Activated CD4-positive, alpha-beta T cell treated with anti-CD3 and anti-CD28 coated beads for 1 hour (primary cell): ENCODE results near the gene RGS12.

ENCODE experiments used
- DNase-seq: peaks from one replicate; pipeline ENCODE4 v3.0.0-alpha.2; 2020

RGS12 gene

DNA sequence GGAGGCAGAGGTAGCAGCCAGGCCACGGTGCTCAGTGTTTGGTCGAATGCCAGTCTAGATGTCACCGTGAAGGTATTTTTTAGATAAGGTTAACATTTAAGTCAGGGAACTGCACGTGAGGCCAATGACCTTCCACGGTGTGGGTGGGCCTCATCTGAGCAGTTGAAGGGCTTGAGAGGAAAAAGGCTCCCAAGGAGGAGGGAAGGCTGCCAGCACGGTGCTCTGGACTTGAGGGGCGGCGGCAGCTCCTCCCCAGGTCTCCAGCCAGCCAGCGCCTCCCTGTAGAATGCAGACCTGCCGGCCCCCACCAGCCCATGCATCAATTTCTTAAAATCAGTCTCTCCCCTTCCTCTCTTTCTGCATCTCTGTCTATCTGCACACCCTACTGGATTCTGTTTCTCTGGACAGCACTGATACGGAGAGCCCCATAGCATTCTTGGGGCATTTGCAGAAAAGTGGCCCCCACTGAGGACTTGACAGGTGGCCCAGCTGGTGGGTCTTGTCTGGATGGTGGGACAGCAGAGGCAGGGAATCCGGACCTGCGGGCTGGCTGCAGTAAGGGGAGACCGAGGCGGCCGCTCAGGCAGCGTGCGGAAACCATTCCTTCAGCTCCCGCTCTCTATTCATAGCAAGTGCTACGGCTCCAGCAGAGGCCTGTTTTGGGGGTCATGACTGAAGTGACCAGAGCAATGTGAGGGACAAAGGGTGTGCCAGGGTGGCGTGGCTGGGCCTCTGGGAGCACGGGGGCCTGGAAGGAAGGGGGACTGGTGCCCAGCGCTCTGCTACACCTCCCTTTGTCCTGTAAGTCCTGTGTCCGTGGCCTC is 7.9 kb upstream of the RGS12 start:
- DNase-seq: no peak

DNA sequence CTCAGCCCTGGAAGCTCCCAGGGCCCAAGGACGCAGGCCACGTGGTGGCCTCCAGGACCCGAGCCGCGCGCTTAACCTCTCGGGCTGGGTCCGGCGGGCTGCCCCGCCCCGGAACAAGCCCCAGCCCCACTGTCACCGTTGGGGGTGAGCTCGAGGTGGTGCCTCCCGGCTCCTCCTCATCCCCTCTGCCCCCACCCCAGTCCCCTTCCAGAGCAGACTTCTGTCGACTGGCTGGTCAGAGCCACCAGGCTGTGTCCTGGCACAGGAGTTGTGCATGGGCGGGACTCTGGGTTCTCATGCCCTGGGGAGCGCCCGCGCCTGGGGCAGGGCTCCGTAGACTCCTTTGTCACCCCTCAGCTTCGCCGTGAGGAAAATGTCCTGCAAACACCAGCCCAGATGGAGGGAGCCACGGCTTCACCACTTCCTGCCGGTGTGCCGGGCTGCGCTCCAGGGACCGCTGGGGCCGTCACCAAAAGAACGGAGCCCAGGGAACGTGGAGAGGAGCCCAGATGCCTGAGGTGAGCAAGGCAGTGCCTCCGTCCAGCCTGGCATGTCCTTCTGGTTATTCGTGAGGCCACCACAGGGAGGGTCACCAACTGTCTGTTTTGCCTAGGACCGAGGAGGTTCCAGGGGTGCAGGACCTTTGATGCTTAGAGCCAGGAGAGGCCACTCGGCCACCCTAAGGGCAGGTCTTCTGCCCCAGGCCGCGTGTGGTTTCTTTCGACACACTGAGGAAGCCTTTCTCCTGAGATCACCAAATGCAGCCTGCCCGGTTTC is 7.1 kb upstream of the RGS12 start:
- no peak for DNase-seq

DNA sequence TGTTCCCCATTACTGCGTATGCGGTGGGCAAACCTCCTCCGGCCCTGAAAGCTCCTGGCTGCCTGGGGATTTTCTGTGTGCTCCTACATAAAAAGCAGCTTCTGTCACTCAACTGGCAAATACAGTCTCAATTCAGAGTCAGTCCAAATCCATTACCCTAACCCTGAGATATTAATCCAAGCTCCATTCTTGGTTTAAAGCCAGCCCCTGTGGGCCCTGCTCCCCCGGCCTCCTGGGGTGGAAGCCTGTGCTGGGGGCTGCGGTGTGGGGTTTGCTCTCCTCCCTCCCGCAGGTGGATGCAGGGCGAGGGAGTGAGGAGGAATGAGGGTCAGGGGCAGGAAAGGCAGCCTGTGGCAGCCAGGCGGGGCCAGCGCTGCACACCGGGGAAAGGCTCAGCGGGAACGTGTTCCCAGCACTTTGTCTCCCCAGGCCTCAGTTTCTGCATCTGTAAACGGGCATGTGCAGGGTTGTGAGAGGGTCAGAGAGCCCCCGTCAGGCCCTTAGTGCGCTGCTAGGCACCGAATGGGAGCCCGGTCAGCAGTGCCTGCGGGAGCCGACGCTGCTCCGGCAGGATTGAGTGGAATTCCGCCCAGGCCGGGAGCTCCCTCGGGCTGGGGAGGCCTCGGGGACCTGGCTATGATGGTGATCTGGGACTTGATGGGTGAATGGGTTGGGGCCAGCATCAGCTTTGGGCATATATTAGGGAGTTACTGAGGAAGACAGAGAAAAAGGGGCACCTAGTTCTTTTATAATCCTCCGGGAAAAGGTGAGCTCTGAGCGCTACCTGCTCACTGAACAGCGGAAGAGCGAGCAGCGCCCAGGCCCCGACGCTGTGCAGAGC is 6.3 kb upstream of the RGS12 start:
- DNase-seq: no peak

DNA sequence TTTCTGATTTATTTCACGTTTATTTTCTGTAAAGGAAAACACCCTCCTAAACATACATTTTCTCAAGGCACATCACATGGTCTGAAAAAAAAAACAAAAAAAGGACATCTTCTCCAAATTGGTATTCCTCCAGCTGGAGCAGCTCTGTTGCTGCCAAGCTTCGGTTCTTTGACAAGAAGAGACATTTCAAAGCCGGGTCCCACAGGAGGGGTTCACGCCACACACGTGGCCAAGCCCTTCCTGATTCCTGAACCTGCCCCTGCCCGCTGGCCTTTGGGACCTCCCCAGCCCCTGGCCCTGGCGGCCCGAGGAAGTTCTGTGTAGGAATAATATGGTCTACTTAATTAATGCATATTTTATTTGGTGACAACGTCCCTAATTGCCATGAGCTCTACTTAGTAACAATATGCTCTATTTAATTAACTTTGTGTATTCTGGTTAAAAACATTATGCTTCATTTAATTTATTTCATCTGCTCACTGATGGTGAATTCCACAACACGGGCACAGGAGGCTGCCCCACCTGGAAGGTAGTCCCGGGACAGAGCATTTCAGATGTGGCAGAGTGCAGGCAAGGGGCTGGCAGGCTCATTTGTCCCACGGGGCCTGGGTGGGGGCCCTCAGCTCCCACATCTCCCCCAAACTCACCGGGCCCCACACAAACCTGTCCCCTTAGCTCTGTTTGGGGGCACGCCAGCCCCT is 5.4 kb upstream of the RGS12 start:
- DNase-seq: no peak

DNA sequence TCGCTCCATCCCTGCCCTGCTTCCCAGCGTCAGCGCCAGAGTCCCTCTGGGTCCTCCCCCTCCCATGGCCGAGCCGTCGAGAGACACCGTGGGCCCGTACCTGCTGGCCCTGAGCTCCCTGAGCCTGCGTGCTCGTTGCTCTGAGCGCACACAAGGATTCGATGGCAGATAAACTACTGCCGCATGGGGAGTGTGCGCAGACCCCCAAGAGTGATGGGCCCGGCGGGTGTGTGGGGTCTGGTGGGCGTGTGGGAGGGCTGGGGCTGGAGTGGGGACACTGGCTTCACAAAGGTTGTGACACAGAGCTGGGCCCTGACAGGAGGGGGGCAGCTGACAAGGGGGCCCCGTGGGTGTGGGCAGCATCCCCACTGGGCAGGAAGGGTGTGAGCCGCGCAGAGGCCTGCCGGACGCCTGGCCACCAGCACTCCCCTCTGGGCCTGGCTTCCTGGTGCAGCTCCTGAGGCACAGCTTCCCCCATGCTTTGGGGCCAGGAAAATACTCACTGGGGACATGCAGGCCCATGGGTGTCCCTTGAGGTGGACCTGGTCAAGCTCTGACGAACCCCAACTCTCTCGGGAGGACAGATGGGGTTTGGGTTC is 4.8 kb upstream of the RGS12 start:
- DNase-seq: no peak

DNA sequence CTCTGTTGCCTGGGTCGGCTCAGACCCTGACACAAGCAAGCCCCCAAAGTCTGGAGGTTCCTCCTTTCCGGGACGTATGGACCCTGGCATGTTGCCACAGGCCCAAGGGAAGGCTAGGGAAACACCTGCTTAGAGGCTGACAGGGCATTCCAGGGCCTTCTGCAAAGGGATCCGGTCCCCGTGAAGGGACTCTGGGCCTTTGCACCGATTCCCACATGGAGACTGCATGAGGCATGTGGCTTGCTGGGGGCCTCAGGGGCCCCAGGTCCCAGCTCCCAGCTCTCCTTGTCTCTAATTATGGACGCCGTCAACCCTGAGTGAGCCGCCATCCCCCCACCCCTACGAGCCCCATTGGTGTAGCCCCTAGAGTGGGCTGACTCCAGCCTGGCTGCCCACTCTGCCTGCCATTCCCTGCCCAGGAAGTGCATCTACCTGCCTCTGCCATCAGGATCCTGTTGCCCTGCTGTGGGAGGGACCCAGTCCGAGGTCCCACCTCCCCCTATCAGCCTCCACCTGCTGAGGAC is 4.2 kb upstream of the RGS12 start:
- no peak for DNase-seq

DNA sequence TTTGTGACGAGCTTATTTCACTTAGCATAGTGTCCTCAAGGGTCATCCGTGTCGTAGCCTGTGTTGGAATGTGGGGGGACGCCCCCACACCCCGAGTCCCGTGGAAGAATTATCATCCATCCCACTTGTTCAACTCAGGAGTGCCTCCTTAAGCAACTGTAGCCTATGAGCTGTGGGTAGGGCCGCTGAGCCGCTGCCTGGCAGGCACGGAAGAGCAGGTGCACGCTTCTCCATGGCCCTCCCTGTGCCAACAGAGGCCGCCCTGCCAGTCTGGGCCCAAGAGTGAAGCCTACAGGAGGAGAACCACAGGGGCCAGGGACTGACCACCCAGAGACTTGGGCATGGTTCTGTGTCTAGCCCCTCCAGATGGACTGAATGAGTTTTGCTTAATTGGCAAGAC is 2.3 kb upstream of the RGS12 start:
- no peak for DNase-seq

DNA sequence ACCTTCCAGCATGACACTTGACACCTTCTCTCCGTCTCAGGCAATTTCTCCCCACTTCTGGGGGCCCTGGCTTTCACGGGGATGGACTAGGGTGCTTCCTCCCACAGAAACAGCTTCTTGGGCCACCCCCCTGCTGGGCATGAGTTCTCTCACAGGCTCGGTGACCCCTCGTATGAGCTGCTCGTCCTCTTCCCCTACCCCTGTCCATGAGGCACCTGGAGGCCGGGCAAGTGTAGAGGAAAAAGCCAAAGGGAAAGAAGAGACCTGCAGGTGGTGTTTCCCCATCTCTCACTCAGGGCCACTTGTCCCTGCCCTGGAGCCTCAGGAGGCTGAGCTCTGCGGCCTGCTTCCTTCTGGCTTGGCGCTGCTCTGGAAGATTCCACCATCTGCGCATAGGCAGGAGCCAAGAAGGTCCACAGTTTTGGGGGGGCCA is 1.9 kb upstream of the RGS12 start:
- no peak for DNase-seq

DNA sequence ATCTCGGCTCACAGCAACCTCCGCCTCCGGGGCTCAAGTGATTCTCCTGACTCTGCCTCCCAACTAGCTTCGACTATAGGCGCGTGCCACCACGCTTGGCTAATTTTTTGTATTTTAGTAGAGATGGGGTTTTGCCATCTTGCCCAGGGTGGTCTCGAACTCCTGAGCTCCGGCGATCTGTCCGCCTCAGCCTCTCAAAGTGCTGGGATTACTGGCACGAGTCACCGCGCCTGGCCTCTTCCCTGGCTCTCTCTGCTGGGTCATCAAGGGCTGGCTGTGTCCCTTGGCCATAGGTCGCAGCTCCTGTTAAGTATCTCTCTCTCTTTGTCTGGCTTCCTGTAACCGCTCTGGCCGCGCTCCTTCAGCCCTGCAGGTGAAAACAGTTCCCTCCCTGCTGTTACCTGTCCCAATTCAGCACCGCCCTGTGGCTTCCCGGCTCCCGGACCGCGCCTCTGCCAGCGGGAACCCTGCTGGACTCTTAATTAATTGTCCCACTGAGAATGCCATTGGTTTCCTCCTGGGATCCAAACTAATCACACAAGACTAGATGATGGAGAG is 1.3 kb upstream of the RGS12 start:
- DNase-seq: no peak

DNA sequence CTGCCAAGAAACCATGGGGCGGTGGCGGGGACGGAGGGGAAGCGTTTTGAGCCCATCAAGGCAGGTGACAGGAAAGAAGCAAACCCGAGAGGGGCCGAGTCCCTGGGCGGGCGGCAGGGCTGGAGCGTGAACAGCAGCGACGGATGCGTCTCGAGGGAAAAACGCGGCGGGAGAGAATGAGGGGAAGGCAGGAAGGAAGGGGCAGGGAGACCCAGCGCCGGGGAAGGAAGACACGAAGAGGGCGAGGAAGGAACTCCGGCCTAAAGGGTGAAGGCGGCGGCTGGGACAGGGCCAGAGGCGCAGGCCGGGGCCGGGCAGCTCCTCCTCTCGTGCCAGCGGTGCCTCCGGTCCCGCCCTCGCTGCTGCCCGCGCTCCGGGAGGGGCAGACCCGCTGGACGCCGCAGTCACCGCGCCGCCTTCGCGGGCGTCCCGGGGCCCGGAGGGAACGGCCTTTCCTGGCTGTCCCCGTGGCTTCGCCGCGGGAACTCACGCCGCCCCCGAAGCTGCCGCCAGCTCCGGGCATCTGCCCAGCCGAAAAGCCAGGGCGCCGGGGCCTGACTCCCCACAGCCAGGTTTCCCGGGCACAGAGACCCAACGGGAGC is 751 bp upstream of the RGS12 start:
- no peak for DNase-seq

DNA sequence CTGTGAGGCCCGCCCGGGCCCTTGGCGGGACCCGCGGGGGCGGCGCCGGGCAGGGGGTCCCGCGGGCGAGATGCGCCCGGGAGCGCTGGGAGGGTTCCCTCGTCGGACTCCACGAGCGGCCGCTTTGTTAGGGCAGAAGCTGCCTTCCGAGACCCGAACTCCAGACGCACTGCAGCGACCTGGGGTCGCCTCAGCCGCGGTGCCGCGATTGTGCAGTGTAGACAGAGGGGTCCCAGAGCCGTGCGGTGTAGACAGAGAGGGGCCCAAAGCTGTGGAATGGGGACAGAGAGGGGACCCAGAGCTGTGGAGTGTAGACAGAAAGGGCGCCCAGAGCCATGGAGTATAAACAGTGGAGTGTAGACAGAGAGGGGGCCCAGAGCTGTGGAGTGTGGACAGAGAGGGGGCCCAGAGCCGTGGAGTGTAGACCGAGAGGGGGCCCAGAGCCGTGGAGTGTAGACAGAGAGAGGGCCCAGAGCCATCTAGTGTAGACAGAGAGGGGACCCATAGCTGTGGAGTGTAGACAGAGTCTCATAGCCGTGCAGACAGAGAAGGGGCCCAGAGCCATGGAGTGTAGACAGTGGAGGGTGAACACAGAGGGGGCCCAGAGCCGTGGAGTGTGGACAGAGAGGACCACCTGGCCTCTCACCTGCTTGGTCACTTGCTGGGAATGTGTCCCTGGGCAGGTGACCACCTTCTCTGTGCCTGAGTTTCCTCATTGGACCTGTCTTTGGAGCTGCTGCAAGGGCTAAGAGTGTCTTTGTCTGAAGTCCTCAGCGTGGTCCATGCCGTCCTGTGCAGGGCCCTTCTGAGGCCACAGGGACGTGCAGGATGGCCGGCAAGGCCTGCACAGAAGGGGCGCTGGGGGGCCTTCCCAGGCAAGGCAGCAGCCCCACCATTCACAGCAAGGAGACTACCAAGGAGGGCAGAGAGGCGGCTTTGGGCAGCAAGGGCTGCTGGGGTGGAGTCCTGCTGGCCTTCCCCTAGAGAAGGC is 875 bp downstream of the RGS12 start:
- DNase-seq: no peak

DNA sequence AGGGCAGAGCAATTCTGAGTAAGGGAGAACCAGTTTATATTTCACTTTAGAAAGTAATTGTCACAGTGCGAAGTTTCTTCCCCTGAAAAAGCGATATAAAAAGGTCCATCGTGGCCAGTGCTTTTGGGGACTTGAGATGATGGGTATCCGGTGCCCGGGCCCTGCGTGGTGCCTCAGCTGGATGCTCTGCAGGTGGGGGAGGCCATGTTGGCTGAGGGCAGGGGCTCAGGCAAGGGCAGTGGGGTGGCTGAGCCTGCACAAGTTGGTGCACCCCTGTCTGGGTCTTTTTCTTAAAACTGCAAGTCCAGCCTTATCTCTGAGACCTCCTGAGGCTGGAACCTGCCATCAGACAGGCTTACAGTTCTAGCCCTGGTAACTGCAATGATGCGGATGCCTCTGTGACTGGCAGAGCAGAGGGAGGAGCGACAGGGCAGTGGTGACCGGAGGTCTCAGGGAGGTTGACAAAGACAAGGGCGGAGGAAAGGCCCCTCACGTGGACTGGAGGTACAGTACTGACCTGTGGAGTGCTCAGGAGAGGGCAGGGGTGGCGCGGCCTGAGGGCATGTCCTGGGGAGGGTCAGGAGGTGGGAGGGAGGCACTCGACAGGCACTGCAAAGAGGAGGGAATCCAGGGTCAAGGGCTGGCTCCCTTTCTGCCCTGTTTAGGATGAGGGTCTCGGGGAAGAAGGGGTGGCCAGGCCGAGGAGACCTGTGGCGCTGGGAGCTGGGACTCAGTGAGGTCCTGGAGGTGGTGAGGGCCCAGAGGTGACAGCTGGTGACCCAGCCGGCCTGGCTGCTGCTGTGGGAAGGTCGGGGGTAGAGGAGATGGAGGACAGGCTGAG is 1.8 kb downstream of the RGS12 start:
- no peak for DNase-seq

DNA sequence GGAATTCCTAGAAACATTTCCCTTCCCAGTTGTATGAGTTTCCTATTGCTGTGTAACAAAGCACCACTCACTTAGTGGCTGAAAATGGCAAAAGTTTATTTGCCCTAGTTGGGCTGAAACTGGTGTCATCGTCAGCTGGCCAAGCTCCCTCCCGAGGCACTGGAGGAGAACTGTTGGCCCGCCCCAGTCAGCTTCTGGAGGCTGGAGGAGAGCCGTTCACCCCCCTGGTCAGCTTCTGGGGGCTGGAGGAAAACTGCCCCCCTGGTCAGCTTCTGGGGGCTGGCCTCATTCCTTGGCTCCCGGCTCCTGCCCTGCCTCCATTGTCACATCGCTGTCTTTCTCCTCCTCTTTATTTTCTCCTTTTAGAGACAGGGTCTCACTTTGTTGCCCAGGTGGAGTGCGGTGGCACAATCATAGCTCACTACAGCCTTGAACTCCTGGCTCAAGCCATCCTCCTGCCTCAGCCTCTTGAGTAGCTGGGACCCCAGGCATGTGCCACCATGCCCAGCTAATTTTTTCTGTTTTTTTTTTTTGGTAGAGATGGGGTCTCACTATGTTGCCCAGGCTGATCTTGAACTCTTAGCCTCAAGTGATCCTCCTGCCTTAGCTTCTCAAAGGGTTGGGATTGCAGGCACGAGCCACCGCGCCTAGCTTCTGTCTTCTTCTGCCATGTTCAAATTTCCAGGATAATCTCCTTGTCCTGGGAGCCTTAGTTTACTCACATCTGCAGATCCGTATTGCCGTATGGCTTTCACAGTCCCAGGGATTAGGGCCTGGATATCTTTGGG is 3.2 kb downstream of the RGS12 start:
- no peak for DNase-seq

DNA sequence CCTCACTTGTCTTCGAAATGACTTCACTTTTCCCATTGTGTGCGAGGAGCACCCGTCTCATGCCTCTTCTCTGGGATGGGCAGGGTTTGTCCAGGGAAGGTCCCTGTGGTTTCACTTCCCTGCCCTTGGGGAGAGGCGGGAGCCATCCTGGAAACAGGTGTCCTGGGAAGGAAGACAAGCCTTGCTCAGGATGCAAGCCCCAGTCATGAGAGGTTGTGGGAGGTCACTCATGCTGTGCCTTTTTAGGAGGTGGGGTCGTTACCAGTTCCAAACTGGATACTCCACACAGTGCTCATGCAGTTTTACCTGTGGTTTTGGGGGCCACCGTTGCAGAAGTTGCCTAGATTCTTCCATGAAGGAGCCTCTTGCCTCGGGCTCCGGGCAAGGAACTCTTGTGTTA is 3.8 kb downstream of the RGS12 start:
- no peak for DNase-seq

DNA sequence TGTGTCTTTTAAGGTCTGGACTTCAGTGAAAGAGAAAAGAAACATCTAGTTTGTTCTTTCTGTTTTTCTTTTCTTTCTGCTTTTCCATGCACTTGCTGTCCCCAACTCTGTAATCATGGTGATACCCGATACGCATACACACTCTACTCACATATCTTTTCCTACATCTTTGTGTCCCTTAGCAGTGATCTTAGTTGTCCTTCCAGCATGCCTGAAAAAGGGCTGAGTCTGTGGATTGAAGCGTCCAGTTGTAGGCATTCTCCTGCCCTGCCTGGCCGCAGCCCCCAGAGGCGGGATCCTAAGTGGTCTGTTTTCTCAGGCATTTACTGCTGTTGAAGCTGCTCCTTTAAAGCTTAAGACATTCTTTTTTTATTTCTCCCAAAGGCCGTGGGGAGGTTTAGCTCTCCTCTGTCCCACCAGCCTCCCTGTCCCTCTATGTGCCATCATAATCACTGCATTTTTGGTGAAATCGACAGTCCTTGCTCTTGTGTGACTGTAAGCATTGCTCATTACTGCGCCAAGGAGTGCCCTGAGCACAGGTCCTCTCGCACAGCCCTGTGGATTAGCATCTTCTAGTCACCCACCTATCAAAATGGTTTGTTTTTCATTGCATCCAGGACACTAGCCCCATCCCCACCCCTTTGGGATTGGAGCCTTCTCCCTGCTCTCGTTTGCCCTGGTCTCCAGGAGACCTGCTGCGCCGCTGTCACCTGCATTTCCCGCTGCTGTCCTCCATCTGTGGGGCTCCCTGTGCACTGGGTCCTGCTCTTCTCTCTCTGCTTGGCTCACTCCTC is 4.4 kb downstream of the RGS12 start:
- no peak for DNase-seq

DNA sequence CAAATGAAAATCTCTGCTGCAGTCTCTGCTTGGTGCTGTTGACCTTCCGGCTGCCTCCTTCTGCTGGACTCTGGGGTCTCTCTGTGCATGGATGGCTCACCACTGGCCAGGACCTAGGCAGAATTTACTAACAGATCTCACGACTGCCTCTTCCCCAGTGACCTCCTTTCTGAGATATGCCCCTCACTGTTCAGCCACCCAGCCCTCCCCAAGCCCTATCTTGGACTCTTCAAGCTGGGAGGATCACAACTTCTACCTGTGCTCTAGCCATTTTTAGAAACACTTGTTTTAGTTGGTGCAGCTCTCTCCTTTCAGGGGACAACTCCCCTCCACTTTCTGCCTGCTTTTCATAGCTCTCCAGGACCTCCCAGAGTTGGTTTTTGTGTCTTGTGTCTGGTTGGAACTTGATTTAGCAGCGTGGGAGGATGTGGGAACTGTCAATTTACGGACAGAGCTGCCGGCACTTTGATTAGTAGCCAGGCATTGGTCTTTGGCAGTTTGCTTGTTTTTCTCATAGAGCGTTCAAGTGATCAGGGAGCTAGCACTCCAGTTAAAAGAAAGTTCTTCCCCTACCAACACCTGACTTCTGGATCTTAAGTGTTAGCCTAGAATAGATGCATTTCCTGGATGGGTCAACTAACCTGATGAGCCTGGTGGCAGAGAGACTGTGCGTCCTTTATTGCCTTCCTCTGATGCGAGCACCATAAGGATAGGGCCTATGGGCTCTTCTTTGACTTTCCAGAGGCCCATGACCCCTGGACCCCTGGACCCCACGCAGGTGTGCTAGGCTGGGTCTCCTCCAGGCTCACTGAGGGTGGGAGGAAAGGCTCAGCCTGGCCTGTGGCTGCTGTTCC is 6.5 kb downstream of the RGS12 start:
- no peak for DNase-seq
